ENCODE results near the gene LYPD5.

LYPD5 gene

DNA sequence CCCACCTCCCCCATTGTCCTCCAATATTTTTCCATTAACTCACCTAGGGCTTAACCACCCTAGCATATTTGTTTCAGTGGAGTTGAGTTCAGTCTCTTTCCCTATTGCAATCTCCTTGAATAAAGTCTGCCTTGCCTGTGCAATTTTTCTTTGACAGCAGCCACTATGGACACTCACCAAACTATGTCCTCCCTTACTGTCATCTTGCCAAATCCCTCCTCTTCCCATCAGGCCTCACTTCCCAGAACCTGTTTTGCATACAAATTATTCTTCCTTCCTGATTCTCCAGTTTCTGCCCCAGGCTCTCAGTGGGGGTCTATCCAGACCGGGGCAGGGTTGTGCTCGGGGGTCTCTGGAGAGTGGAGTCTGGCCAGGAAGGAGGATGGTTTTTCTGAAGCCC, 2.2 kb upstream of the LYPD5 start:
- no peak for DNase-seq

- DNase-seq, result no peak
These were observed 2.6 kb downstream of the LYPD5 start for GRCh38 chr19:43799502-43800142.

DNA sequence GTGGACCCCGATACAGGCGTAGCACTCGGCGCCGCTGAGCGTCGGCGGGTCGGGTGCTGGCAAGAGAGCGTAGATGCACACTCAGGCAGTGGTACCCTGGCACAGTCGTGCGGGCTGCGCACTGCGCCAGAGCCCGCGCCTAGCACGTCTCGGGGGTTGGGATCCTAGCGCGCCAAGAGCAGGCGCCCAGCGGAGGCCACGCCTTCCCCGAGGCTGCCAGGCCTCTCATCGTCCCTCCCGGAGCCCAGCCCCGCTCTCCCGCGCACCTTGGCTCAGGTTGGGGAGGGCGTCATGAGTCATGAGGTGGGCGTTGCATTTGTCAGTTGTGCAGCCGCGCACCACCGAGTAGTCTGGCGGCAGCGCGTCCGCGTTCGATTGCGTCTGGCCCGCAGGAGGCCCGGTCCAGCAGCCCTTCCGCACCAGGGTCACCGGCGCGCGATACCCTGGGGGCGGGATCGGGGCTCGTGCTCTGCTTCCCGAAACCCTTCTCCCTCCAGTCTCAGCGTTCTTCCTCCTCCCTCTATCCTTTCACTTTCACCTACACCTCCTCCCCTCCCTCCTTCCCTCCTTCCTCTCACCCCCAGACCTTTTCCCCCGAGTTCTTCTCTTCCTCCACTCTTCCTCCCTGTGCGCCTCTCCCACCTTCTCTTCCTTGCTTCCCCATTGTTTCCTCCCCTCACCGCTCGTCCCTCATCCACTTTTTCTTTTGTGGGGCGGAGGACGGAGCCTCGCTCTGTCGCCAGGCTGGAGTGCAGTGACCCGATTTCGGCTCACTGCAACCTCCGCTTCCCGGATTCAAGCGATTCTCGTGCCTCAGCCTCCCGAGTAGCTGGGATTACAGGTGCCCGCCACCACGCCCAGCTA, 3.5 kb downstream of the LYPD5 start:
- peak; percentile 51 for DNase-seq

- DNase-seq, result no peak
These were observed 4.2 kb downstream of the LYPD5 start for GRCh38 chr19:43798026-43798545.

DNA sequence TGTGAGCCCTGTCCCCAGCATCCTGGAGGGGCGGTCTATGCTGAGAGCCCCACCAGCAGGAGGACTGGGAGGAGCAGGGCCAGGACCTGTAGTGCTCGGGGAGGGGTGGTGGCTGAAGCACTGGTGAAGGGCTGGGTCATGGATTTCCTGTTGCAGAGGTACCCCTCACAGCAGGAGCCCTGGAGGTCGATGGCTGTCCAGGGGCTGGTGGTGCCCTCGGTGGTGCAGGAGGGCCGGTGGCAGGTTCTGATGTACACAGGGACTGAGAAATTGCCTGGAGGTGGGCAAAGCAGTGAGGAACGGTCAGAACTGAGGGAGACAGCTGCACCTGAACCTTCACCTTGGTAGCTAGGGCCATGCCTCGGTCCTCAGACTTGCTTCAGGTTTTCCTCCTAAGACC, 4.7 kb downstream of the LYPD5 start:
- no peak for DNase-seq

GRCh38 chr19:43797118-43797517, 5.1 kb downstream of the LYPD5 start:
- DNase-seq, result no peak

- DNase-seq, result no peak
These were observed 11.7 kb downstream of the LYPD5 start for GRCh38 chr19:43790587-43790986.

DNA sequence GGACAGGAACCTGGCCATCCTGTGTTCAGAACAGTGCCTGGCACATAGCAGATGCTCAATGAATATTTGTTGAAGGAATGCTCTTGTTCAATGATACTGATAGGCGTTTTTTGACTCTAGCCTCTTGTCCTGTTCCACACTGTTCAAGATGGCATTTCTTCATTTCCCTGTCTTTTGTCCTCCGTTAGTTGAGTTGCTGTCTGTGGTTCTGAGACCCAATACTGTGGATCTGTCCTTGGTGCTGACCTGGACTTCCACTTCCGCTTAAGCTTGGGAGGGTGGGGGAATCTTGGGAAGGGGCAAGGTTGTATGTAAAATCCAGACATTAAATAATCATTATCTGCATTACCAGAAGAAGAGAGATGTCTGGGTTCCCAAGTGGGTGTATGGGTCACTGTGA, 13.2 kb downstream of the LYPD5 start:
- DNase-seq, result no peak

GRCh38 chr19:43786665-43787064, 15.6 kb downstream of the LYPD5 start:
- DNase-seq, result no peak

- peak; percentile 42 for DNase-seq
These were observed 17.1 kb downstream of the LYPD5 start for GRCh38 chr19:43784981-43785808.

DNA sequence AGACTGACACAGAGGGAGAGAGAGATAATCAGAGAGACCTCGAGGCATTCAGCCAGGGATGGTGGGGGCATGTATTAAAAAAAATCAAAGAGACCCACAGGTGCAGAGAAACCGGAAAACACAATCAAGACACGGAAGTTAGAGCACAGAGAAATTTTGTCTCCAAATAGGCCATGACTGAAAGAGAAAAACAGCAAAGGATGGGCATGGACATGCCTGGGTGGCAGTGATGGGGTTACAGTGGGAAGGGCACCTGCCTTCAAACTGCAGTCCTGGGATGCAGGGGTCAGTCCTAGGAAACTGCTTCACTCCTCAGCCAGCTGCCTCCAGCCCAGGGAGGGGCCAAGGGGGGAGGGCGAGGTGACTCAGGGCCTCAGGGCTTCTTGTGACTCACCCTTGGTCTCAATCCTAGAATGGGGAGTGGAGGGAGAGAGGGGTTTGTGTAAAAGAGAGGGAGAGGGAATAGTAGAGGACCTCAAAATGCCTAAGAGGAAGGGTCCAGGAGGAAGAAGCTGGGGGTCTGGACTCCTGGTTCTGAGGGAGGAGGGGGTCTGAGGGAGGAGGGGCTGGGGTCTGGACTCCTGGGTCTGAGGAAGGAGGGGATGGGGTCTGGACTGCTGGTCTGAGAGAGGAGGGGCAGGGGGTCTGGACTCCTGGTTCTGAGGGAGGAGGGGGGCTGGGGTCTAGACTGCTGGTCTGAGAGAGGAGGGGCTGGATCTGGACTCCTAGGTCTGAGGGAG, 17.8 kb downstream of the LYPD5 start:
- peak; percentile 52 for DNase-seq

GRCh38 chr19:43783636-43784035, 18.6 kb downstream of the LYPD5 start:
- no peak for DNase-seq

GRCh38 chr19:43782689-43783231, 19.5 kb downstream of the LYPD5 start:
- DNase-seq, result no peak

DNA sequence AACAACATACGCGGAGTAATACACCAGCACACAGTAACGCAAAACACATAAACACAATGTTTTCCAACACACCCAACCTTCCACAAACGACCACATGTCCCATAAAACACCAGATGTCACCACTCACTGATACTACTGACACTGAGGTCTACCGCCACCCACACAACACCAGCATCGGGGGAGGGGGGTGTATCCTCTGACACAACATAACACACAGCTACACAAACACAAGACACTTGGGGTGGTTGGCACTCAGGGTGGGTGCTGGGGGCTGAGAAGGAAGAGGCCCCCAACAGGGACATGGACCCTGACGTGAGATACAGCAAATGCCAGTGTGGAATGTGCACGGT, 20.0 kb downstream of the LYPD5 start:
- DNase-seq, result no peak

DNA sequence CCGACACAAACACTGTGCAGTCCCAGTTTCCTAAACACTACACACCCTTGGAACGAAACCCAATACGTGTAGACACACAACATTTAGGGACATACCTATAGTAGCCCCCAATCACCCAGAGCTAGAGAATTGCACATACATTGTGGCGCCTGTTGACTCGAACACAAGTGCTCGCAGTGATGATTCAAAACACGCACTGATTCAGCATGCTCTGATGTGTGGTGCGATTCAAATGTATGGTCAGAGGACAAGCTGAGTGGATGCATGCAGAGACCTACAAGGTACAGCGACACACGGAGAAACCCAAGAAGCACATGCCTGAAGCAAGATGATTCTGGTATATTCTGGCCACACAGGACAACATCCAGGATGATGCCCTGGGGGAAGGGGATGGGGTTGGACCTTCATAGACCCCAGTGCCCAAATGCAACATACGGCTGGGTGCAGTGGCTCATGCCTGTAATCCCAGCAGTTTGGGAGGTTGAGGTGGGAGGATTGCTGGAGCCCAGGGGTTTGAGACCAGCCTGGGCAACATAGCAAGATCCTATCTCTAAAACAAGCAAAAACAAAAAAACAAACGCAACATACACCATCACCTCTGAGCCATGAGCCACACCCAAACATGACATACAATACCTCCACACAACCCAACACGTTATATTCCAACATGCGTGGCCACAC, 20.5 kb downstream of the LYPD5 start:
- no peak for DNase-seq

GRCh38 chr19:43780706-43781525, 21.3 kb downstream of the LYPD5 start, which contains the start of gene KCNN4:
TSS of gene KCNN4 (minus strand) at chr19:43780973. CDS start at chr19:43780861, 112 bp downstream.
- DNase-seq, result peak; percentile 45

DNA sequence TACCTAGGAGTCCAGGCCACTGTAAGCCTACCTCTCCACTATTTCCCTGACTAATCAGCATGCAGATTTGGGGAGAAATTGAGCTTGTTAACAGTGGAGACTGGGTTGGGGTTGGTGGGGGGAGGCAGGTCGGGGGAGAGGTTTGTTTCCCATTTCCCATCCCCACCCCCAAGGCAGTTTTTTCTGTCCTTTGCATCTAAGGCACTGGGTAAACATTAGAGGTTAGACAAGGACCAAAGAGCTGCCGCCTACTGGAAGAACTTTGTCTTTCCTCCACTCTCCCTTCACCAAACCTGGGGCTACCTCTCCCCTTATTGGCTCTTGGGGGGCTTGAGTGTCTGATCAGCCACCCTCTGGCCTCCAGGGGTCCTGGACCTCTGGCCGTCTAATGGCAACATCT, 22.4 kb downstream of the LYPD5 start:
- no peak for DNase-seq

DNA sequence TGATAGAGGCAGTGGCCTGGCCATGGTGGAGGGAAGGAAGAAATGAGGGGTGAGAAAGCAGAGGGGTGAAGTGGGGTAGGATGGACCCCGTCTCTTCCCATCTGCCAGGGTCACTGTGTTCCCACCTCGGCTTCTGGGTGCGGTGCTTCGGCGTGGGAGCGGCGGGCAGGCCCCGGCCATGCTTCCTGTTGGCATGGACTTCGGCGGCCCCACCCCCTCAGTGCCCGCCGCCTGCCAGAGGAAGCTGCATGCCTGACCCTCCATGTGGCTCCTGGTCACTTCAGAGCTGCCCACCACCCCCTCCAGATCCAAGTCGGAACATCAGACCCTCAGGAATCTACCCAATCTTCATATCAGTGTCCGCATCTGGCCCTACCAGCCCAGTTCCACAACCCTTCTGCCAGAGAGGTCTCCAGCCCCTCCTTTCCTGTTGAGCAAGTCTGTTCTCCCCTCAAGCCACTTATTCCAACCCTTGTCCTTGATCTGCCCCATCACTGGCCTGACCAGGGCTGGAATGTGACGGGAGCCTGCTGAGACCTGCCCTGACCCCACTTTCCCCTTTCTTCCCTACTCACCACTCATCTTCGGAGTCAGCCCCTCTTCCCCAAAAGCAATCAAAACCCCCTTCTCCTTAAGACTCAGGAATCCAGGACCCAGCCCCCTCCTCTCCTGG, 23.0 kb downstream of the LYPD5 start:
- no peak for DNase-seq

DNA sequence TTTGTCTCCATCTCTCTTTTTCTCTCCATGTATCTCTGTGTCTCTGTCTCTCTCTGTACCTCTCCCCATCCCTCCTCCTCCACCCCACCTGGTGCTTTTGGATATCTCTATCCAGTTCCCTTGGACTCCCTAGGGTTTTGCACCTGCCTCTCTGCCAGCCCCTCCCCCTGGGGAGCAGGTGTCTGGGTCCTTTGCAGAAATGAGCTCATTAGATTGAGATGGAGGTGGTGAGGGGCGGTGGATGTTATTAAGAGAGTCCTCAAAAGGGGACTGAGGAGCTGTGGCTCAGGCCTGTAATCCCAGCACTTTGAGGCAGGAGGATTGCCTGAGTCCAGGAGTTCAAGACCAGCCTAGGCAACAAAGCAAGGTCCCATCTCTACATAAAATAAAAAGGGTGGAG, 23.6 kb downstream of the LYPD5 start:
- no peak for DNase-seq

GRCh38 chr19:43777163-43777695, 25.0 kb downstream of the LYPD5 start:
- no peak for DNase-seq

Measured in activated gamma-delta T cell treated with Interleukin-2 at 50 U/mL for 16 hours (primary cell).